SK-N-SH (cell line): ENCODE data around the gene RAB22A.

Source experiments
- CTCF ChIP-seq: fragments of 200-600 bp; sonication (generic); IDR thresholded peaks from 2 replicates; pipeline ENCODE4 v1.6.1; 2017; ENCODE audit warnings: antibody characterized with exemption, mild to moderate bottlenecking, moderate library complexity
- EP300 ChIP-seq, 2 experiments: IDR thresholded peaks; 2 replicates each; pipeline versions ENCODE4 v1.4.0 to v1.6.1; 2012; ENCODE audit warnings: borderline replicate concordance in 1 of 2, low read depth in 1 of 2, low read length in 1 of 2
- TAF1 ChIP-seq: IDR thresholded peaks from 2 replicates; pipeline ENCODE4 v1.6.1; 2012; ENCODE audit warnings: low read depth, mild to moderate bottlenecking, low read length, moderate library complexity, borderline replicate concordance

DNA sequence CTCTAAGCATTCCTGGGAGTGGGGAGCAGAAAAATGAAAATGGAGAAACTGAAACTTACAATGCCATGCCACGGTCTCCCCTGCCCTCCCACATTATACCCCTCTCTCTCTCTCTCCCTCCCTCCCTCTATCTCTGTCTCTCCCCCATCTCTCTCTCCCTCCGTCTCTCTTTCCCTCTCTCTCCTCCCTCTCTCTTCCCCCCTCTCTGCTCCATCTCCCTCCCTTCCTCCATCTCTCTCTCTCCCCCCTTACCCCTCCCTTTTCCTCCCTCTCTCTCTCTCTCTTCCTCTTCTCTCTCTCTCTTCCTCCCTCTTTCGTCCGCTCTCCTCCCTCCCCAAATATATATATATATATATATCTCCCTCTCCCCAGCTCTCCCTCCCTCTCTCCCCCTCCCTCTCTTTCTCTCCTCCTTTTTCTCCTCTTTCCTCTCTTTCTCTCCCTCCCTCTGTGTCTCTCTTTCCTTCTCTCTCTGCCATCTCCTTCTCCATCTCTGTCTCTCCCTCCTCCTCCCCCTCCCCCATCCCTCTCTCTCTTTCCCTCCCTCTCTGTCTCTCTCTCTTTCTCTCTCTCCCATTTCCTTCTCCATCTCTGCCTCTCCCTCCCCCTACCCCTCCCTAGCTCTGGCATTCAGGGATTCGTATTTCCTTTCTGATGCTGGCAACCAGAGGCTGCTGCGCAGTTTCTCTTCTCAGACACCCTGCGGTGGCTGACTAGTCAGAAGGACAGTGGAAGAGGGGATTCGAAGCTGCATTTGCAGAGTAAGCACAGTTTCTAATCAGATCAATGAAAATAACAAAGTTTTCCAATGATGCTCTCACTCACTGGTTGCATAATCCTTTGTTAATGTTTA lies 65.6 kb downstream of the RAB22A start:
- TF ChIP-seq CTCF (no peak), EP300 (IDR thresholded peaks at IDR 0.05; ENCODE audit: borderline replicate concordance in 1 of 2, low read depth in 1 of 2, low read length in 1 of 2) (no peak), TAF1 (no peak)
